GF-D8 (cell line): ENCODE results near the gene SCGB1C1.

Experiments used
- DNase-seq: peaks from one replicate; lab custom pipeline; 2025; lab: John Stamatoyannopoulos, UW

SCGB1C1 gene

DNA sequence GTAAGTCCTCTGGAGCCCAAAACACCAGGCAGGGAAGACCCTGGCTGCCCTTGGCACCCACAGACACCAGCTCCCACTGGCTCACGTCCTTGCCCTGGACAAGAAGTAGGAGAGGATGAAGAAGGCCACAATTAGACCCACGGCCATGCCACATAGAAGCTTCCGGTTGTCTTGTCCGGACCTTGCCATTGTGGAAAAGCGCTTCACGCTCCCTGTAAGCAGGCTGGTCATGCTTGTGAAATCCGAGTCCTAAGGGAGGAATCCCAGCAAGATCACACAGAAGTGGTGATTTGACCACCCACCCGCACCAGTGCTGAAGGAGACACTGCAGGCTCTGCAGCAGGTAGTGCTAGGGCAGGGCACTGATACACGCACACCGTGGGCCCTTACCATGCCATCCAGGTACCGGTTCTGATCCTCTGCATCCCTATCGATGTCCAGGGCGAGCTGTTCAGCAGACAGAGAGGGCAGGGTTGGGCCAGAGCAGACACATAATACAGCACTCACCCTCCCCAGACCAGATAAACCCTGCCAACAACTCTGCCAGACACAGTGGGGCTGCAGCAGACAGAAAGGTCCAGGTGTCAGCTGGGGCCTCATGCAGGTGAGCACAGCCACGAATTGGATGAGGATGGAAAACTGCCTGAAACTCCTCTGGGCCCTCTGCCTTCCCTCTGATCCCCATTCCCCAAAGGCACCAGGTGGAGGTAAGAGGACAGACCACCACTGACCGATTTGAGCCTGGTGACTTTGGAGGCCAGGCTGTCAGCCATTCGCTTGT, 12.5 kb downstream of the SCGB1C1 start:
- DNase-seq: no peak

DNA sequence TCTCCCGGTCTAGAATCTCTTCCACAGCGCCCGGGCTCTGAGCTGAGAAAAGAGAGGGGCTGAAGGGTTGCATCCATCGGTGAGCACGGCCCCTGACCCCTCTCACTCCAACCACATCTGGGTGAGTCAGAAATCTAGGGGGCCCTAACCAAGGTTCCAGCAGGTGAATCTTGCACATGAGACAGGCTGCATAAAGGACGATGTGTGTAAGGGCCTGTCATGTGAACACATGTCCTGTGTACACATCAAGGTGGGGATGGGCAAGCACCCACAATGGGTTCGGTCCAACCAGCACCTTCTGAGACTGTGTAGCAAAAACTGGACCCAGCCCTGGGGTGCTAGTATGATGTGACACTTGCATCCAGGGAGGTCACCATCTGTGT, 13.1 kb downstream of the SCGB1C1 start:
- DNase-seq: no peak

DNA sequence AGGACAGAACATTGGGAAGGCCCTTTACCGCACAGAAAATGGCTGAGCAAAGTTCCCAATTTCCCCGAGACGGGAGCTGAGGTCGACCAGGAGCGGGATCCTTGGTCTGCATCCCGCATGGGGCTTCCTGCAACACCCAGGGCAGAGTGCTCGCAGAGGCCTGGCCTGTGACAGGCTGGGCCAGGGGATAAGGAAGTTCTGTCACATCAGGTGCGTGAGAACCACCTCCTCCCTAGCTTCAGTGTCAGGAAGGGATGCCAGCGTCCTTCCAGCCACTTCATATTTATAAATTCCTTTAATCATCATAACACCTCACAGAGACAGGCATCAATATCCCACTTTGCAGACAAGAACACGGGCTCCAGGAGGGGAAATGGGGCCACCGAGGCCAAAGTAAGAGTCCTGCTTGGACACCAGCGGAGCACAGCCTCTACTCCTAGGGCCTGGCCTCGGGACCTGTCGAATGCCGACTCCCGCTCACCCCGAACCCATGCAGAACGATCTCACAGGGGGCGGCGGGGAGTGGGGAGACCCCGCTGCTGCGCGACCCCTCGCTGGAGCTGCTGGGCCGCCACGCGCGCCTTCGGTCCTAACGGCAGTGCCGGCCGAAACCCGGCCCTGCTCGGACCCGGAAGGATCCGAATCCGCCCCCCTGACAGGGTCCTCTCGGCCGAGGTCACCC, 13.8 kb downstream of the SCGB1C1 start:
- no peak for DNase-seq

DNA sequence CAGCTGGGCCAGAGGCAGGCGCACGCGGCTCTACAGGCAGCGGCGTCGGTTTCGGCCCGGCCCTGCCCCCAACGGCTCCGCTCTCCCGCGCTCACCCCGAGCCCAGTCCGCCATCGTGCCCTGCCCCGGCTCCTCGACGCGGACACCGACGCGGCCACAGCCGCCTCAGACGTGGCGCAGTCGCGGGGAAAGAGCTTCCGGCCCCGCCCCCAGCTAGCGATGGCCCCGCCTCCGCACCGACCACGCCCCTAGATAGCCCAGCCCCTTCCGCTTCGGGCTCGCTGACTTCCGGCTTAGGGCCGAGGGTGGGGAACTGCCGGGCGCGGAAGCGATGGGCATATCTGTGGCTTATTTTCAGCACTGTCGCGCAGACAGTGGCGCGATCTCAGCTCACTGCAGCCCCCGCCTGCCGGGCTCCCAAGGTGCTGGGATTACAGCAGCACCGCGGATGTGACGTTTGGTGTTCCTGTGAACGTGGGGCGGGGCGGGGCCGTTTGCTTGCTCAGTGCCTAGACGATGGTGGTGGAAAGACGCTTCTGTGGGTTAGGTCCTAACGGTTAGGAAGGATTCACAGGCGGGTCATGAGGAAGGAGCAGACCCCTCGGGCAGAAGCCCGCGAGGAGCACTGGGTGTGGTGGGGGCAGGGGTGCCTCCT, 14.5 kb downstream of the SCGB1C1 start, which contains the start of the genes BET1L and RIC8A:
TSS of gene BET1L (minus strand) at position 192 of the 655 bp plus-strand sequence. CDS start at position 114, 78 bp downstream.
TSS of gene RIC8A (plus strand) at position 501 of the 655 bp plus-strand sequence. CDS start 1,147 bp downstream, outside the sequence.
- DNase-seq: peak; percentile 85

DNA sequence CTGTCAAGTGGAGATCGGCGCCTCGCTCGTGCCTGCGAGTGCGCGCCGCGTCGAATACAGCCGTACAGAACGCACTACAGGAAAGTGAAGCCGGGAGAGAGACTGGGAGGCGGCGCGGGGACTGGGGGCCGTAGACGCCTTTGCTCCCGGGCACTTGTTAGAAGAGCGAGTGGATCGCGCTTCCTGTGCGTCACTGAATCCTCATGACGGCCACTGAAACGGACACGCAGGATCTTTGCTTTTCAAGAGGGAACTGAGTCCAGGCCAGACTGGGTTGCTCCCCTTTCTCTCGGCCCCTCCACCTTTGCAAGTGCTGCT, 14.9 kb downstream of the SCGB1C1 start:
- no peak for DNase-seq

DNA sequence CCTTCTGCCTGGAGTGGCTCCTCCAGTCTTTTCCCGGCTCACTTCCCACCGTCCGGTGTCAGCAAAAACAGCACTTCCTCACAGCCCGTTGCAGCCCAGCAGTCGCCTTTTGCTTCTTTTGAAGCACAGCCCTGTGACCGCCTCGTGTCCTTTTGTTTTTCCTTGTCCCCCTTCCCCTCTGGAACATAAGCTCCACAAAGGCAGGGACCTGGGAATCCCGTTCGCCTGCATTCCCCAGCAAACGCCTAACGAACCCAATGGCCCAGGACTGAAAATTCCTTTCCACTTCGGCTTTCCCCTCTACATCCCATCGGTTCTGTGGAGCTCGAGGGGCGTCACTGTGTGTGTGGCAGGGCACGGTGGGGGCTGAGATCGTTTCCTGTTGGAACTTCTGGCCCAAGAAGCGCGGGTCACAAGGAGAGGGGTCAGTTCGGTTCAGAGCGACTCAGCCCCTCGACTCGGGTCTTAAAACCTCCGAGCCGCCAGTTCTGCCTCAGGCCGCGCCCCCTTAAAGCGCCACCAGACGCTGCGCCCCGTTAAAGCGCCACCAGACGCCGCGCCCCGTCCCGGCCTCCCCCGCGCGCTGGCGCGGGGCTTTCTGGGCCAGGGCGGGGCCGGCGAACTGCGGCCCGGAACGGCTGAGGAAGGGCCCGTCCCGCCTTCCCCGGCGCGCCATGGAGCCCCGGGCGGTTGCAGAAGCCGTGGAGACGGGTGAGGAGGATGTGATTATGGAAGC, 15.5 kb downstream of the SCGB1C1 start:
- peak; percentile 6 for DNase-seq

DNA sequence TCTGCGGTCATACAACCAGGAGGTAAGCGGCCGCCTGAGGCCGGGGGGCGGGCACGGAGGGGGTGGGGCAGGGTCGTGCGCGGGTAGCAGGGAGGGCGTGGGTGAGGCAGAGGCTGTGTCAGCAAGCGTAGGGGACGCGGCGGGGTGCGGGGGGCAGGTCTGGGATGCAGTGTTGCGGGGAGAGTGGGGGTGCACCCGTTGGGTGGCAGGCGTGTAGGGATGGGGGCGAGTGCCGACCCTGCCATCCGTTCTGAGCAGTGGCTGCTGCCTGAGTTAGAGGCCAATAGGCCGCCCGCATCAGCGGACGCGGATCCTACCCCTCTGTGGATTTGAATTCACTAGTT, 16.0 kb downstream of the SCGB1C1 start:
- DNase-seq: no peak

DNA sequence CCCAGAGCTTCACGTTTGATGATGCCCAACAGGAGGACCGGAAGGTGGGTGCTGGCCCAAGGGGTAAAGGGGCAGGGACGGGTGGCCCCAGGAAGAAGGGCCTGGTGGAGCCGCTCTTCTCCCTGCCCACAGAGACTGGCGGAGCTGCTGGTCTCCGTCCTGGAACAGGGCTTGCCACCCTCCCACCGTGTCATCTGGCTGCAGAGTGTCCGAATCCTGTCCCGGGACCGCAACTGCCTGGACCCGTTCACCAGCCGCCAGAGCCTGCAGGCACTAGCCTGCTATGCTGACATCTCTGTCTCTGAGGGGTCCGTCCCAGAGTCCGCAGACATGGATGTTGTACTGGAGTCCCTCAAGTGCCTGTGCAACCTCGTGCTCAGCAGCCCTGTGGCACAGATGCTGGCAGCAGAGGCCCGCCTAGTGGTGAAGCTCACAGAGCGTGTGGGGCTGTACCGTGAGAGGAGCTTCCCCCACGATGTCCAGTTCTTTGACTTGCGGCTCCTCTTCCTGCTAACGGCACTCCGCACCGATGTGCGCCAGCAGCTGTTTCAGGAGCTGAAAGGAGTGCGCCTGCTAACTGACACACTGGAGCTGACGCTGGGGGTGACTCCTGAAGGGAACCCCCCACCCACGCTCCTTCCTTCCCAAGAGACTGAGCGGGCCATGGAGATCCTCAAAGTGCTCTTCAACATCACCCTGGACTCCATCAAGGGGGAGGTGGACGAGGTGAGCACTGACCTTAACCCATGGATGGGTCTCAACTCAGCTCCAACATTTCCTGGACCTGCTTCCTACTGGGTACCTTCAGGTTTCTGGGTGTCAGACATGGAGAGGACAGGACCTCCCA, 16.6 kb downstream of the SCGB1C1 start:
- no peak for DNase-seq

DNA sequence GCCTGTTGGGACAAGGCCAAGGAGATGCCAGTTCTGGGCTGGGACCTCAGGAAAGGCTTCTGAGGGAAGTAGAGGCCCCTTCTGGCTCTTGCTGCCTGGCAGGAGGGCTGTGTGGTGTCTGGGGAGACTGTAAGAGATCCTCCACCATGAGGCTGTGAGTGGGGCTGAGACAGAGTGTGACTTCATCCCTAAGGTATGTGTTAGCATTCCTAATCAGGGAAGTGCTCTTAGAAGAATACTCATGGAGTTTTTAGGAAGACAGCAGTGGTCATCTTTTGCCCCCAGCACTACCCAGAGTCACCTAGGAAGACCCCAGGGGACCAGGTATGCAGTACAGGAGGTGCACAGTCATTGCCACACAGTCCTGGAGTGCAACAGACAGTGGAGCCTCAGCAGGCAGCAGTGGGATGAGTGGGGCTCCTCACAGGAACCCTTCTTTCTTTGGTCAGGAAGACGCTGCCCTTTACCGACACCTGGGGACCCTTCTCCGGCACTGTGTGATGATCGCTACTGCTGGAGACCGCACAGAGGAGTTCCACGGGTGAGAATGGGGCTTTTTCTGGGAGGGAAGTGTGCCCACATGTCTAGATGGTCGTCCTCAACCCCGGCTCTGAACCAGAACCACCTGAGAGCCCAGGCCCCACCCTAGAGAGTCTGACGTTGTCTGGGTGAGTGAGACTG, 17.4 kb downstream of the SCGB1C1 start:
- no peak for DNase-seq

DNA sequence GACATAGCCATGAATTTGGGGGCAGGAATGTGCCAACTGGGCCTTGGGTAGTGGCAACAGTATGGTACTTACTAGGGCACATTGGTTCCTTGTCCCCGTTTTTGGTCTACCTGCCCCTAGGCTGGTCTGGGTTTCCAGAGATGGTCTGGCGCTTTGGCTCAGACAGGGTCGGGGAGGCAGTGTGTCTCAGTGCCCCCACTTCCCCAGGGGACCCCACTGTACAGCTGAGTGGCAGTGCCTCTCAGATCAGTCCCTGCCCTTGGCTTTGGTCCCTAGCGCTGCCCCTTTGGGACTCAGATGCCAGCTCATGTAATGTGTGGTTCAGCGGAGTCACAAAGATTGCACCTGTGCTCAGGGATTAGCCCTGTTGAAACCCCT, 17.9 kb downstream of the SCGB1C1 start:
- DNase-seq: no peak

DNA sequence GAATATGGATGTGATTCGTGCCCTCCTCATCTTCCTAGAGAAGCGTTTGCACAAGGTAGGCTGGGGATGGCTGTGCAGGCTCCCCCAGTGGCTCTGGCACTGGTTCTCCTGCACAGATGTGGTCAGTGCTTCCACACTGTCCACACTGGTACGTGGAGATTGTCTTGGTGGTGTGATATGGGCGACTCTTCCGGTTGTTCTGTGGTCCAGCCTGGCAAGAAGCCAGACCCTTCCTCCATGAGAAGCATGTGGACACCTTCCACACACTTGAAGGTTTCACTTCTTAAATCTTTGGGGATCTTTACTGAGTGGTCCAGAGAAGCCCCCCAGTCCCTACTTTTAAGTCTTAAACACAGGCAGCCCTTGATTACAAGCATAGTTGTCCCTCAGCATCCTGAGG, 18.4 kb downstream of the SCGB1C1 start:
- no peak for DNase-seq

DNA sequence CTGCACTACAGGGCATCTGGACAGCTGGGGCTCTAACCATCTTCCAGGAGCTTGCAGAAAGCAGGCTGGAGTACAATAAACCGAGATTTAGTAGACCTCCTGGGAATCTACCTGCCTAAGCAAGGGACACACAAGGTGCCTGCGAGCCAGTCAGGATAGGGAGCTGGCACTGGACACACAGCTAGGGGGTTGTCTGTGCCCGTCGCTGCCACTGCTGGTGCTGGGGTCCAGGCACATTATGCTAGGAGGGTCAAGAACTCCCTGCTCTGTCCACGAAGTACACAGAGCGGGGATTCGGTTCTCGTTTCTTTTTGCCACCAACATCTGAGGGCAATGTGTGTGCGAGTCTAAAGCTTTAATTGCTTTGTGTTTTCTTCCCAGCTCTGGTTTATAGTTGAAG, 18.9 kb downstream of the SCGB1C1 start:
- no peak for DNase-seq

DNA sequence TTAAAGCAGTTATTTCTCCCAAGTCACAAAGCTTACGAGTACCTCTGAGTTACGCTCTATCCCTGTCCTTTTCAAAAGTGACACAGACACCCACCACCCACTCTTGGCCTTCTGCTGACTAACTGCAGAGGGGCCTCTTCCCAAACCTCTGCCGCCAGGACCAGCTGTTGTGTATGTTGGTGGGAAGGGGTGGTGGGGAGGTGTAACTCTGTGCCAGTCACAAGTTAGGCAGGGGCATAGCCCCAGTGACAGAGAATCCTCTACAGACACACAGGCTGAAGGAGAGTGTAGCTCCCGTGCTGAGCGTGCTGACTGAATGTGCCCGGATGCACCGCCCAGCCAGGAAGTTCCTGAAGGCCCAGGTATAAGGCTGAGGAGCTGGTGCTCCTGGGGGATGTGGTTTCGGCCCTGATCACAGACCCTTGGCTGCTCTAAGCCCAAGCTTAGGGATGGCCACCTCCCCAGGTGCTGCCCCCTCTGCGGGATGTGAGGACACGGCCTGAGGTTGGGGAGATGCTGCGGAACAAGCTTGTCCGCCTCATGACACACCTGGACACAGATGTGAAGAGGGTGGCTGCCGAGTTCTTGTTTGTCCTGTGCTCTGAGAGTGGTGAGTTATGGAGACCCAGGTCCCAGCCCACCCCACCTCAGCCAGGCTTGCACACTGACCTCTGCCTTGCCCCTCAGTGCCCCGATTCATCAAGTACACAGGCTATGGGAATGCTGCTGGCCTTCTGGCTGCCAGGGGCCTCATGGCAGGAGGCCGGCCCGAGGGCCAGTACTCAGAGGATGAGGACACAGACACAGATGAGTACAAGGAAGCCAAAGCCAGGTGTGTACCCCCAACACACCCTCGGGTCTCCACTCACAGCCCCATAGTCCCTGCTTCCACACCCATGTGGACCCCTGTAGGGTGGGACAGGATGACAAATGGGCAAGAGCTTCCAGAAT, 19.5 kb downstream of the SCGB1C1 start:
- no peak for DNase-seq

DNA sequence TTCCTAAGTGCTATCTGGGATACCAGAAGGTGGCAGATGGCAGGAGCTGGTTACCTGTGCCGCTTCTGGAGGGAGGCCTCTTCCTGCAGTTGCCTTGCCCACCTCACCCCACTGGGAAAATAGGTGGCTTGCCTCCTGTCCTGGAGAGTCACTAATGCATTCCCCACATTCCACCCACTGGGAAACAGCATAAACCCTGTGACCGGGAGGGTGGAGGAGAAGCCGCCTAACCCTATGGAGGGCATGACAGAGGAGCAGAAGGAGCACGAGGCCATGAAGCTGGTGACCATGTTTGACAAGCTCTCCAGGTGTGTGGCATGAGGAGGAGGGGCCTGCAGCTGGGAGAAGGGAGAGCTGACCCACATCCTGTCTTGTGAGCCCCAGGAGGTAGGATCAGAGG, 20.2 kb downstream of the SCGB1C1 start:
- DNase-seq: no peak

DNA sequence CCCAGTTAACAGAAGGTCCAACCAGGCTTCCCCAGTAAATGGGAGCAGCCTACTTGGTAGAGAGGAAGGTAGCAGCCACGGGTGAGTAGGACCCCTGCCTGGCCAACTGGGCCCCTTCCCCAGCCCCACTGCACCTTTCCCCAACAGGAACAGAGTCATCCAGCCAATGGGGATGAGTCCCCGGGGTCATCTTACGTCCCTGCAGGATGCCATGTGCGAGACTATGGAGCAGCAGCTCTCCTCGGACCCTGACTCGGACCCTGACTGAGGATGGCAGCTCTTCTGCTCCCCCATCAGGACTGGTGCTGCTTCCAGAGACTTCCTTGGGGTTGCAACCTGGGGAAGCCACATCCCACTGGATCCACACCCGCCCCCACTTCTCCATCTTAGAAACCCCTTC, 21.2 kb downstream of the SCGB1C1 start:
- DNase-seq: no peak

DNA sequence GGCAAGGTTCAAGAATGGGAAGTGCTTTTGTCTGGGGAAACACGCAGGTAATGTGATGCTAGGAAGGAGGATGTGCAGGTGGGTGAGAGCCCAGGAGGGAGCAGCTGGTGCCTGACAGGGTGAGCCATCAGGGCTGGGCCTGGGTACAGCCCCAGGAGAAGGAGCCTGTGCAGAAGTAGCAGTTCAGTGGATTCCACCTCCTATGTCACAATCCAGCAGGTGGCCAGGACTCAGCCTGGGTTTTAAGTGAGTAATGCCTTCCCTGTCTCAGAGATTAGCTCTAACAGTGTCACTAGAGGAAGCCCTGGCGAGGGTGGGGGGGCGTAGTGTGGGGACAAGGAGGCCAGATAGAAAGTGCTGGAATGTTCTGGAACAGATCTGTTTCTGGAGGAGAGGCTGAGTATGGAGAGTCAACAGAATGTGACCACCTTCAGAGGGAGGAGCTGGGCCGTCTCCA, 22.7 kb downstream of the SCGB1C1 start:
- DNase-seq: peak; percentile 2

DNA sequence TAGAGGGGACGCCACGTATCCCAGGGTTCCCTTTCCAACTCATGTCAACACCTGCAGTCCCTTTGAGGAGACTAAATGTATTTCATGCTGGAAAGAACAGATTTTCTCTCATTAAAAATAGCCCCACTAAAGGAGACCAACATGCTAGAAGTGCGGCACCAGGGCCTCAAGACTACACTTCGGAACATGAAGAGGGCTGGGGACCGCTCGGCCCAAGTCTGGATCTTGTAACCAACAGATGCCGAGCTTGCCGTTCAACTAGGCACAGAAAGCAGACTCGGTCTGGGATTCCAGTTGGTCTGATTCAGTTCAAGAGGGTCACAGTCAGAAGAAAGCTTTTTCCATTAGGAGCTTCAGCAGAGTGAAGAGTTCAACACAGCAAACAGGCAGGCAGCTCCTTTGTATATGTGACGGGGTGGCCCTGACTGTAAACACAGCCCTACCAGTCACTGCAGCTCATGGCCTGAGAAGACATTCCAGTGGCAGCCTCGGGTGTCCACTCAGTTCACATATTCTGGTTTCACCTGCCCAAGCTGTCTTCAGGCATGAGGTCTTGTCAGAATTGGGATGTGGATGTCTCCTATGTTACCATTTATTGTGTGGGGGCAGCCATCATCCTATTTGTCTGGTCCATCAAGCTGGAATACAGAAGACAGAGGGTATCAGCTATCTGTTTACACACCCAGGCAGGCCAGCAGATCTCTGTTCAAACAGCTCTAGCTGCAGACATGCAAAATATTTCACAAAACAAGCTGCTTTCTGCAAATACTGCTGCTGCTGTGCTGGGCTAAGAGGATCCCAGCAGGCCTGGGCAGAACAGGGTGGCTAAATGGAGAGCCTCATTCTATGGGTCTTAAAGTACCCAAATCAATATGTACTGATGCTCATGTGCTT, 23.4 kb downstream of the SCGB1C1 start:
- DNase-seq: no peak

DNA sequence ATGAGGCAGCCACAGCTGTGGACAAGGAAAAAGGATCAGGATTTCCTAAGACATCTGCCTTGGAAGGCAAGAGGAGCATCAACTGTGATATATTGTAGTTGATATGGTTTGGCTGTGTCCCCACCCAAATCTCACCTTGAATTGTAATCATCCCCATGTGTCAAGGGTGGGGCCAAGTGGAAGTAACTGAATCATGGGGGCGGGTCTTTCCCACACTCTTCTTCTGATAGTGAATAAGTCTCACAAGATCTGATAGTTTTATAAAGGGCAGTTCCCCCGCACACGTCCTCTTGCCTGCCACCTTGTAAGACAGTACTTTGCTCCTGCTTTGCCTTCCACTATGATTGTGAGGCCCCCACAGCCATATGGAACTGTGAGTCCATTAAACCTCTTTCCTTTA, 24.8 kb downstream of the SCGB1C1 start:
- DNase-seq: no peak
